Frontal cortex (tissue), 4 donors: Measurements from ENCODE around the gene FAM193B. TPM values are rescaled to one million over a fixed set of nuclear protein-coding genes. Genes with fewer than 3 reads are reported as not detected.

Experiments used
- DNase-seq, 2 donors: peaks; one replicate each; pipeline ENCODE4 v3.0.0; 2012; ENCODE audit warnings: low spot score in 2 of 2
- FAIRE-seq: peaks from 2 replicates; lab custom pipeline; 2012; peaks lifted over from hg19 to GRCh38; lab: Jason Lieb, UNC
- total RNA-seq: library from RNA; depleted of rRNA; stranded (reverse); fragments of >200 nt; gene quantifications from one replicate; pipeline ENCODE4 v1.2.3, GENCODE V29; 2014
- donor health status: control.
- donor health status: control.
- donor health status: control.

FAM193B gene
- total RNA-seq, 1 donor from 2014 or later, result 26.1 TPM

DNA sequence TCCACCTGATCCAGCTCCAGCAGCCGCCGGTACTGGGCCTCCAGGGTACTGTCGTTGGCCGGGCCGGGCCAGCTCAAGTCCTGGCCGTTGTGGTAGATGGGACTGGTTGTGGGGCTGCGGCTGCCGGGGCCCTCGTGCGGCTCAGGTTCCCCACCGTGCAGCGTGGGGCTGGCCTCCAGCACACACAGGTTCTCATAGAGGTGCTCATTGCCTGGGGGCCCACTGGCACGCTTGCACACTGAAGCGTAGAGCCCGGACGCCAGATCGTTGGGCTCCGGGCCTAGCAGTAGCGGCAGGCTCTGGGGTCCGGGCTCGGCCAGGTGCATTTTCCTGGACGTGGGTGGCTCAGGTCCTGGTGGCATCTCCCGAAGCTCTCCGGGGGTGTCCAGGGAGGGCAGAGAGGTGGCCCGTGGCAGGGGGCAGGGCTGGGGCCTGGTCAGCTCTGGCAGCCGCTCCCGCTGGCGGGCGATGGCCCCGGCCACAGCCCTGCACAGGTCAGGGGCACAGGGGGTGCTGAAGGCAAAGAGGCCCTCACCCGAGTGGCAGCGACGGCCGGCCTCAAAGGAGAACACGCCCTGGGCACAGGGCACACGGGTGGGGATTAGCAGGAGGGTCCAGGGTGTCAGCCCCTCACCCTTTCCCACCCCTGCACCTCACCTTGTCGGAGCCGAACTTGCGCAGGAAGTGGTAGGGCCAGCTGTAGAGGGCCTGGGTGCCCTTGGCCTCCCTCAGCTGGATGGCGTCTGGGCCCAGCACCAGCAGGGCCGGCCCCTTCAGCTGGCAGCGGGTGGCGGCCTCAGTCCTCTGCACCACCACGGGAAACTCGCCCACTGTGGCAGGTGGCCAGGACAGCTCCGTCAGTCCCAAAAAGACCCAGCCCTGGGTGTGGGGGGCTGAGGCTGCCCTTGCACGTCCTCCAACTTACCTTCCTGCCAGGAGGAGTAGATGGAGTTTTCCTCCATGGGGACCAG lies 50.0 kb downstream of the FAM193B start:
- no peak for FAIRE-seq
- DNase-seq, result no peak

DNA sequence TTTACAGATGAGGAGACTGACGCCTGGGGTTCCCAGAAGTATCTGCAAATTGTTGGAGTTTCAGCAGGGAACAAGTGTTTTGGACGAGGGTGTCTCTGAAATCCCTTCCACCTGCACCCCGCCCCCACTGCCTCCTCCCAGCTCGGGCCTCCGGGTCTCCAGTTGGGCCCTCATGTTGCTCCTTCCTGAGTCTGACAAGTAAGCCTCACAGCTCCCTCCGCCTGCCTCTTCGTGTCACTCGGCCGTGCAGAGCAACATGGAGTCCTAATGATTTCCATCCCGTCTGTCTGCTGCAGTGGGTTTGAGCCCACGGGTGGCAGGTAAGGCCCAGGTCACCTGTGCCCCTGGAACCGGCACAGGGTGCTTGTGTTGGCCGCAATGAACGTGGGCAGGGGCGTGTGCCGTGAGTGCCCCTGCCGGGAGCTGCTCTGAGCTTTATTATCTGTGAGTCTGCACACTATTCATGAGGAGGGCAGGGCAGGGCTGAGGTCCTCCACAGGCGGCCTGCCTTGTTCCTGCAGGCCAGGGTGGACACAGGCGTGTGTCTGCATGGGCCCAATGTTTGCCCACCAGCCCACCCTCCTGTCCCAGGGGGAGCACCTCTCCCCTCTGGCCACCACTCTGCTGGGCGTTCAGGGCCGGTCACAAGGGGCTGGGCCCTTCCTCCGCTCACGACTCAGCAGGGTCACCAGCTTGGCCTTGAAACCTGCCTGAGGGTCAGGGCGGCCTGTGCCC lies 50.8 kb downstream of the FAM193B start:
- DNase-seq (no peak), FAIRE-seq (no peak)

DNA sequence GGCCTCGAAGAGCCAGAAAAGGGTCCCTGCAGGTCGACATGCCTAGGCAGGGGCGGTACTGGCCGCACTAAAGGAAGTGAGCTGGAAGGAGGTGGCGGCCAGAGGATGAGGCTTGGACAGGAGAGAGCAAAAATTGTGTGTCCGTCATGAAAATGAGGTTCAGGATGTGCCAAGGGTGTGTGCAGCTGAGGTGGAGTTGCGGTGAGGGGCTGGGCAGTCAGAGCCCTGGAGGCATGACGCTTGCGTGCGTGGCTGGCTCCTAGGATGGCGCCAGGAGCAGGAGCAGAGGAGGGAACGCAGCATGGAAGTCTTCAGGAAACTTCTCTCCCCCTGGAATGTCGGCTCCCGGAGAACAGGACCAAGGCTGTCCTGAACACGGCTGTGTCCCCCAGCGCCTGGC lies 51.5 kb downstream of the FAM193B start:
- DNase-seq, result no peak
- no peak for FAIRE-seq

DNA sequence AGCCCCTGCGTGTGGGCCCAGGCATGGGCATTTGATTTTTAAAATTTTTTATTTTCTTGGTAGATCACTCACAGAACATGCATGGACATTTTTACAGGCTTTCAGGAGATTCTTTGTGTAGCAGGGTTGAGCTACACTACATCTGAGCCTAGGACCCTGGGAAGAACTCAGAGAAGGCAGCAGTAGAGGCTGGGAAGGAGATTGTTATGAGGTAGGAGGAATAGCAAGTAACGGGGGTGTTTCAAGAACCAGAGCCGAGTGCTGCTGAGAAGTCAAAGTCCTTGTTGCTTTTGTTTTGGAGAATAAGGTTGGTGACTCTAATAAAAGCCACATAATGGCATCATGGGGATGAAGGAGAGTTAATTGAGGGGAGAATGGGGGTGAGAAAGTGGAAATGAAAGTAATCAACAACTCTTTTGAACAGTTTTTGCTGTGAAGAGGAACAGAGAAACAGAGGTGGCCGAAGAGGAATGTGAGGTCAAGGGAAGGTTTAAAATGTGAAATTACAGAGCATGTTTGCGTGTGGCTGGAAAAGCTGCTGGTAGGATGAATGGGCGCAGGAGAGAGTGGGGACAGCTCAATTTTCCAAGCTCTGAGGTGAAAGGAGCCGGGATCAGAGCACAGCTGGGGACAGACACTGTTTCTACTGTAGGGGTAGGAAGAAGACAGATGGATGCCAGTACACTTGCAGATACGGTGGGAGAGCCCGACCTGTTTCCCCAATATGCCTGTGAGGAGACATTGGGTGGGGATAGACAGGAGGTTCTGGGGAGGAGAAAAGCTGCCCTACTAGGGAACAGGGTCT lies 52.3 kb downstream of the FAM193B start:
- DNase-seq (no peak), FAIRE-seq (no peak)

DNA sequence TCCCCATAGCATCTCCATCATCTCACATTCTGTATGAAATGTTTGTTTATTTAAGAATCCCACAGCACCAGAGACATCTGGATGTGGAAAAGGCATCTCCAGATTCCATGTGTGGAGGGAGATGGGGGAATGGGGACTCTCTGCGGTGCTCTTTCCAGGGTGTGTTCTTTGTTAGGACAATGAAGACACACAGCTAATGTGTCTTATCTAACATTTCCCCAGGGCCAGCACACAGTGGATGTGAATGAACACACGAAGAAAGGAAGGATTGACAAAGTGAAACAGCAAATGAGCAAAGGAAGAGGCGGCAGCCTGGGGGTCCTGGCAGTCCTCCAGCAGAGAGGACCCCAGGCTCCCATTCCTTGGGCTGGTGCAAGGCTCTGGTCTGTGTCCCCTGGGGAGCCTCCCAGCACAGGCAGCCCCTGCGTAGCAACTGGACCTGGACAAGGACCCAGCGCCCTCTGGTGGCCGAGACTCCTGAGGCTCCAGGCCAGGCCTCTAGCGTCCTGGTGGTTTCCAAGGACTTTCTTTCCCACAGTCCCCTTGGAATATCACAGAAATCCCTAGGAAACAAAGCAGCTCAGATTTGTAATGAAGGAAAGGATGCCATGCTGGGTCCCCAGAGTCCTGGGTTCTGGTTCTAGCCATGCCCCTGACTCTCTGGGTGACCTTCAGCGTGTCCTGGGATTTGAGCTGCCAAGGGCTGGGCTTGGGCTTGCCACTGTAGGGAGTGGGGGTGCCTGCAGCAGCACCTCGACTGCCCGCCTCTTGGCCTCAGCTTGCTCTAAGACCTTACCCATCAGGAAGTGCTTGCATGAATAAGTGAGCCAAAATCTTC lies 53.5 kb downstream of the FAM193B start:
- DNase-seq (peak; percentile 84 to 88), FAIRE-seq (no peak)

DNA sequence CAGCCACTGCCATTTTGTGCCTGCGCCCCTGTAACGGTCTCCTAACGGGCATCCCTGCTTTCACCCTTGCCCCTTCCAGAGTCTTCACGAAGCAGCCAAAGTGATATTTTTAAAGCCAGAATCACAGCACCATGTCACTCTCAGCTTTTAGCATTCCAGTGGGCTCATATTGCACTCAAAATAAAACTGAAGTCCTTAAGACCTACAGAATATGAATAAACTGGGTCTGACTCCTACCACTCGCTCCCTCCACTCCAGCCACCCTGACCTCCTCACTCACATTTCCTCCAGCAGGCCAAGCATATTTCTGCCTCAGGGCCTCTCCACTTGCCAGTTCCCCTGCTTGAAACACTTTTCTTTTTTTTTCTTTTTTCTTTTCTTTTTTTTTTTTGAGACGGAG lies 54.5 kb downstream of the FAM193B start:
- no peak for DNase-seq
- no peak for FAIRE-seq

DNA sequence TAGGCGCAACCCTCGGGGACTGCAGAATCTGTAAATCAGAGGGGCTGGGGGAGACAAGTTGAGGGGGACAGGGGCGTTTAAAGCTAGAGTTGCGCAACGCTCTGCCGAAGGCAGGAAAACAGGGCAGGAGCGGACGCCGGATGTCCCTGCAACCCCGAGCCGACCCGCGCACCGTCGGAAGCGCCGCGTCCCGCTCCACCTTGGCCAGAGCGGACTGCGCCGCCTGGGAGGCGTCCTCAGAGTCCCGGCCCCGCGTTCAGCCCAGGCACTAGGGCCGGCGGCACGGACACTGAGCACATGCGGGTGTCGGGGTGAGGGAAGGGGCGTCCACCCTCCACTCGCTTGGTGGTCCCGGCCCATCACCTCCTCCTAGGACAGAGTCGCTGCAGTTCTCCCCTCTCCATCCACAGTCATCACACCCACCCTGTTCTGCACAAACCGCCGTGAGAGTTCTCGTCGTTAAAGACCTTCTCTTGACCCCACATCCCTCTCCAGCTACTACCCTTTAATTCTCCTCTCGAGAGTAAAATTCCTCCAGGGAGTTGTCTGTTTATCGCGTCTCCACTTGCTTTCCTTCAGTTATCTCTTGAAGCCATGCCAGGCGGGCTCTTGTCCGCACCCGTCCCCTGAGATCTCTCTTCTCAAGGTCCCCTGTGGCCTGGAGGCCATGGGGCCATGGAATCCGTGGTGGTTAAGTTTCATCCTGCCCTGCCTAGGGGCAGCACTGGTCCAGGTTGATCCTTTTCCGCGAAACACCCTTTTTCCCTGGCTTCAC lies 56.2 kb downstream of the FAM193B start:
- no peak for DNase-seq
- FAIRE-seq, result no peak

DNA sequence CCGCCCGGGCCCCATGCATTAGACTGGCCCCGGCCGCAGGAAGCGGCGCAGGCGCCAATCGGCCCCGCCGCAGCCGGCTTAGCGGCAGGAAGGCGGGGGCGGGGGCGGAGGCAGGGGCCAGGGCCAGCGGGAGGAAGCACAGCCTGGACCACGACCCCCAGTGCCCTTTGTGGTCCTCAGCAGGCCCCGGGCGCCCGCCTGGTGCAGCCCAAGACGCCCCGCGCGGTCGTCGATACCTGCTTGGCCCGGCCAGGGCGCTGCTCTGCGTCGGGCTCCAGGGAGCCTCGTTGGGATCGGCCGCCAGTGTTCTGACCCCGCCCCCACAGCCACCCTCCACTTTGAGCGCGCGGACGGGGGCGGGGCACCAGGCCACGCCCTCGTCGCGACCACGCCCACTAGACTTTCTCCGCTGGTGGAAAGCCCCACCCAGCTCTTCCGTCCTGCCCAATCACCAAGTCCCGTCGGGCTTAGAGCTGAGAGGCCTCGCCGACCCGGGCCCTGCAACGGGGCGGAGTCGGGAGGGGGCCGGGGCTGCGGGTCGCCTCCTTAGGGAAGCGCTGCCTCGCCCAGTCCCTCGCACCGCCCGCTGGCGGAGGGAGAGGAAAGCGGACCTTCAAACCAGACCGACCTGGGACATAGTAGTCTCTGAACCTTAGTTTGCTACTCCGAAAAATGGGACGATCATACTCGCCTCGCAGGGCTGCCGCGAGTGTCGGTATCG lies 56.9 kb downstream of the FAM193B start, which contains the start of gene PDLIM7:
Gene PDLIM7 (minus strand): TSS at position 313 of the 721 bp plus-strand sequence. CDS start 1,092 bp downstream, outside the sequence.
- FAIRE-seq, result no peak
- DNase-seq, result peak; percentile 90 to 96

DNA sequence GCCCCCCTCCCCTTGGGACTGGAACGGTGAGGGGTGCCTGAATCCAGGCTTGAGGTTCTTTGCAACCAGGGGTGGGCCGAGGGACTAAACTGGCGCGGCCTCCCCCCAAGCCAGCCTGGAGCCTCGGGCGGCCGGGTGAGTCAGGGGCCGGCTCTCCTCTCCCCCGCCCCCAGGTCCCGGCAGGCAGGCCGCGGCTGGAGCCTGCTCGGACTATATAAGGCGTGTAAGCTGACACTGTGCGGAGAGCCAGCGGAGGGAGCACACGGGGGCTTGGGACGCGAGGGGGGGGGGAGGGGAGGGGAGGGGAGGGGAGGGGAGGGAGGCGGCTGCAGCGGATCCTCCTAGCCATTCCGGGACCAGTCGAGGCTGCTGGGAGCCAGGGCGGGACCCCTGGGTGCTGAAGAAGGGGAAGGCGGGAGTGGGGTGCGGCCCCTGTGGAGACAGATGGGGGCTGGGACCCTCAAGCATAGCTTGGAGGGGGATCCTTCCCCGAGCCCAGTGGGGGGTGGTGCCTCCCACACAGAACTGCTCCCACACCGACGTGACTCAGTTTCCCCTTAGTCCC lies 57.6 kb downstream of the FAM193B start:
- FAIRE-seq (no peak), DNase-seq (peak in 1 of 2 donors; percentile 70)

DNA sequence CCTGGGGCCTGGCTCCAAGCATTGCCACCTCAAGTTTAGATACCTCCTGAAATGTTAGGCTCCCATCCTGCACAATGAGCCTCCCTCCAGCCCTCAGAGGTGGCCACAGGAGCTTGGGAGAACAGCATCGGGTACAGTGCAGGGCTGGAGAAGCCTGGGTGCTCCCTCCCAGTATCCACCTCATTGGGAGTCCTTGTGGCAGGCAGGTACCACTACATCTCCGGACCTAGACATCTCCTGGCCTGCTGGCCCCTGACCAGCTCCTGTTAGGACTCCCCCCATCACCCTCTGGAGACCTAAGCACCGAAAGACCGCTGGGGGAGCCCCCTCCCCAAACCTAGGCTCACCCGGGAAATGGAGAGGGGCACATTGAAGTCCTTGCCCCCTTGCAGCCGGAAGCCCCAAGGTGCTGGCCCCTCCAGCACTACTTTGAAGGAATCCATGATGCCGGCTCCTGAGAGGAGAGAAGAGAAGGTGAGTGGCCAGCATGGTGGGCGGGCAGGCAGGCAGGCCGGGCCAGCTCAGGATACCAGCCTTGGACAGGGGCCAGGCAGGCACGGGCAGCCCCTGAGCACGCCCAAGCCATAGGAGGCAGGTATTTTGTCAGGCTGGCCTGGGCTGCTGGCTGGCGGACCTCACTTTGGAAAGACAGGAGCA lies 58.2 kb downstream of the FAM193B start:
- FAIRE-seq (no peak), DNase-seq (no peak)

DNA sequence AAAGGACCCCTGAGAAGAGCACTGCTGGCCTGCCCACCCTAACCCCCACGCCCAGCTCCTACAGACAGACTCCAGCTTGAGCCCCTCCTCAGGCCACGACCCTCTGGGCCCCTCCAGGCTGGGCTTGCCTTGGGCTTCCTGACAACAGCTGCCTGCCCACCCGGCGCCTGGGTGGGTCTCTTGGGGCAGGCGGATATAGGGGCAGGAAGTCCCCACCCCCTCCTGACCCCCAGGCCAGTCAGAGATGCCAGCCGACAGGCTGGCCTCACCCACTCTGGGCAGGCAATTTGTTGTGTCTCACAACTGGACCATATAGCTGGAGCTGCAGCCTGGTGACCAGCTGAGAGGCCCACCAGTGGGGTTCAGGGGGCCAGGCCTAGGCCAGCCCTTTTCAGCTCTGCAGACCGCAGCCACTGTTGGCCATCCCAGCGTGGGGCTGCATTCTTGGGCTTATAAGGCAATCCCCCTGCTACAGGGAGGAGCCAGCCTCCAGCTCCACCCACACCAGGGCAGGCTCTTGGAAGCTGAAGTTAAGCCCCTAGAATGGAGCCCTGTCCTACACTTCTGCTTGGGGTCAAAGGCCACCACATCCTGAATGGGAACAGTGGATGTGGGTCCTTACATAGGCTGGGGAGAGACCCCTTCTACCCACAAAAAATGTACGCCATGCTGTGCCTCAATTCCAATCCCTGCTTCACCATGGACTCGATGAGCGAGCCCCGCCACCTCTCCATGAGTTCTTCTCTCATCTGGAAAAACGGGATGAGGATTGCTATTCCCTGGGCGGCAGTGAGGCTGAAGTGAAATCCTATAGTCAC lies 58.9 kb downstream of the FAM193B start:
- DNase-seq (no peak), FAIRE-seq (no peak)

DNA sequence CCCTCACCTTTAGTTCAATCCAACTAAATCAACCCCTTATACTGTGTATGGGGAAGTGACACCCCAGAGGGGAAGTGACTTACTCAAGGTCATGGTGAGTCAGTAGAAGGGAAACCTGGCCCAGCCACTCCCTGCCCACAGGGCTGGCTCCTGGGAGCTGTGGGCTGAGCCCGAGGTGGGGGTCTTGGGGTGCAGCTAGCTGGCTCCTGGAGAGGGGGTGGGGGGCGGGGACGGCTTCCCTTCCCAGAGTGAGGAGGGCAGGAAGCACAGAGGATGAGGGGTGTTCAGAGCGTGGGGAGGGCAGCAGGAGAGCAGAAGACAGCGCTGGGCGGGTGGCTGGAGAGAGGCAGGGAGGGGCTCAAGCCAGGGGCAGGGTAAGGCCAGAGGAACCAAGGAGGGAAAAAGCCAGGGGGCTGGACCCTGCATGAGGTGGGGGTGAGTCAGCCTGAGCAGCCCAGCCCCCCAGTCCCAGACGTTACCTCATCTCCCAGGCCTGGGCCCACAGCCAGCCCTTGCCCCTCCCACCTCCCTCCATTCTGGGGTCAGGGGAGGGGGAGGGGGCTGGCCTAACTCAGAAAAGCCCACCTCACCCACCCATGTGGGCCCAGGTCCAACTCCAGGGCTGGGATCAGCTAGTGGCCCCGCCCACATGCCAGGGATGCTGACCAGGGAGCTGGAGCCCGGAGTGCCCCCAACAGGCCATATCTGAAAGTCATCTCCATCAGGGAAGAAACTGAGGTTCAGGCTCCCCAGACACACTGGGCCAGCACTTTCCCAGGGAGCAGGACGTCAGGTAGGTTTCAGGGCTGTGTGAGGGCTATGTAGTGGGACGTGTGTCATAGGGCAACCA lies 59.8 kb downstream of the FAM193B start:
- FAIRE-seq (no peak), DNase-seq (no peak)

DNA sequence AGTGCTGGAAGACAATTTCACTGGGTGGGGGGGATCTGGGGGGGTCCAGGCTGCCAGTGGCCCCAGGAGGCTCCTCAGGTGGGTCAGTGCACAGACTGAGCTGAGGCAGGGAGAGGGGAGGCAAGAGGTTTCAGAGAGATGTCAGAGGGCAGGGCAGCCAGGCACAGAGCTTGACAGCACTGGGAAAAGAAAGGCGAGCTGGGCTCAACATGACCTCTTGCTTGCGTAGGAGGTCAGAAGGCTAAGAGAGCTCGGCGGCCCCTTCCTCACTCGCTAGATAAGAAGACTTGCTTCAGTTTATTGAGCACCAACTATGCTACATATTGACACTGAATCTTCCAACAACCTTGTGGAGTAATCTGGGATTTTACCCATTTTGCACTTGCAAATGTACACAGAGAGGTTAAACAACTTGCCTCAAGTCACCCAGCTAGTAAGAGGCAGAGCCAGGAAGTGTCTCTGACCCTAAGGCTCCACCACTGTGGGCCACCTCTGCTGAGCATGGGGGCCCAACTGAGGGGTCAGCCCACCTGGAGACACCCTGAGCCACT lies 60.5 kb downstream of the FAM193B start:
- no peak for FAIRE-seq
- DNase-seq, result no peak

DNA sequence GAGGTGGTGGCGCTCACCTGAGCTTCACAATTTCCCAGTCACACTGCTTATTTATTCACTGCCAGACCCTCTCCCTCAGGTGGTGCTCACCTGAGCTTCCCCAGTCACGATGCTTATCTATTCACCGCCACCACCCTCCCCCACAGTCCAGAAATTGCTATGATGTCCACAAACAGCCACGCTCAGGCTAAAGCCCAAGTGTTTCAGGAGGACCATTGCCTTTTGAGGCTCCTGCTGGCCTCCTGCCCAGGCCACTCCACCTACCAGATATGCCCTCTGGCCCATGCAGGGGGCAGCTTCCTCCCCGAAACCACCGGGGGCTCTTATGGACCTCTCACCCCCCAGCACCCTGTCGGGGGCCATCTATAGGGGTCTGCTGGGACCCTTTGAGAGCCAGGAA lies 61.5 kb downstream of the FAM193B start:
- DNase-seq (no peak), FAIRE-seq (no peak)
